ENCODE measurements around the gene GPR155. TPM values are rescaled to one million over a fixed set of nuclear protein-coding genes. Genes with fewer than 3 reads are reported as not detected.

GPR155 gene
- total RNA-seq, 4 donors from 2014 or later = 1.2 to 7.3 (median 3.5) TPM

- TF ChIP-seq EP300 (IDR thresholded peaks at IDR 0.05; ENCODE audit: low read depth) (no peak), CTCF (IDR thresholded peaks at IDR 0.05) (no peak), POLR2A (IDR thresholded peaks at IDR 0.05) (no peak), POLR2AphosphoS5 (IDR thresholded peaks at IDR 0.05) (no peak)
- Histone ChIP-seq H3K4me1 (peaks cover 4 to 12% (median 5%) of the 10 kb centered on the region in 4 donors), H3K27me3 (no peaks in the 10 kb centered on the region), H3K36me3 (peaks cover 0 to 24% (median 8%) of the 10 kb centered on the region in 4 donors), H3K27ac (no peak overlapping the region), H3K9me3 (no peaks in the 10 kb centered on the region), H3K4me3 (no peak overlapping the region)
- intact Hi-C loops (cut with DNase I; ENCODE audit: low total_unique reads) (no loop called here), in situ Hi-C loops (cut with MboI; ENCODE audit: low pct_ligation_motif_present in 1 of 4, low pct_unique_long_range_greater_than_20kb in 1 of 4, low sequenced_read_pairs in 3 of 4) (no loop called here)
- no peak for DNase-seq
These were observed 86.0 kb downstream of the GPR155 start for GRCh38 chr2:174400853-174401252.

- DNase-seq = no peak
- Histone ChIP-seq H3K27ac (no peak overlapping the region), H3K4me1 (peaks cover 11 to 18% (median 12%) of the 10 kb centered on the region in 4 donors), H3K4me3 (no peak overlapping the region), H3K9me3 (no peaks in the 10 kb centered on the region), H3K36me3 (peaks cover 0 to 24% (median 8%) of the 10 kb centered on the region in 4 donors), H3K27me3 (no peaks in the 10 kb centered on the region)
- 67 to 89% methylated on average over 1 of the region's 1 CpG for WGBS, 2 donors (ENCODE audit: low coverage in 1 of 2)
- intact Hi-C loops (cut with DNase I; ENCODE audit: low total_unique reads) (no loop called here), in situ Hi-C loops (cut with MboI; ENCODE audit: low pct_ligation_motif_present in 1 of 4, low pct_unique_long_range_greater_than_20kb in 1 of 4, low sequenced_read_pairs in 3 of 4) (no loop called here)
- no peak for TF ChIP-seq EP300 (IDR thresholded peaks at IDR 0.05; ENCODE audit: low read depth)
These were observed 87.7 kb downstream of the GPR155 start for GRCh38 chr2:174399171-174399570.

- Histone ChIP-seq H3K4me1 (peaks cover 20 to 32% (median 23%) of the 10 kb centered on the region in 4 donors), H3K27me3 (no peaks in the 10 kb centered on the region), H3K36me3 (peaks cover 0 to 24% (median 4%) of the 10 kb centered on the region in 4 donors), H3K9me3 (no peaks in the 10 kb centered on the region), H3K27ac (no peak overlapping the region), H3K4me3 (no peak overlapping the region)
- no peak for TF ChIP-seq EP300 (IDR thresholded peaks at IDR 0.05; ENCODE audit: low read depth)
- no peak for TF ChIP-seq POLR2AphosphoS5 (IDR thresholded peaks at IDR 0.05)
- TF ChIP-seq POLR2A (IDR thresholded peaks at IDR 0.05) = no peak
- TF ChIP-seq CTCF (IDR thresholded peaks at IDR 0.05) = no peak
- 82 to 88% methylated on average over 3 of the region's 3 CpGs for WGBS, 2 donors (ENCODE audit: low coverage in 1 of 2)
- DNase-seq = no peak
- intact Hi-C loops (cut with DNase I; ENCODE audit: low total_unique reads) = no loop called here
- in situ Hi-C loops (cut with MboI; ENCODE audit: low pct_ligation_motif_present in 1 of 4, low pct_unique_long_range_greater_than_20kb in 1 of 4, low sequenced_read_pairs in 3 of 4) = no loop called here
These were observed 89.1 kb downstream of the GPR155 start for GRCh38 chr2:174397773-174398172.

GRCh38 chr2:174395969-174396630, 90.7 kb downstream of the GPR155 start:
- in situ Hi-C loops (cut with MboI; ENCODE audit: low pct_ligation_motif_present in 1 of 4, low pct_unique_long_range_greater_than_20kb in 1 of 4, low sequenced_read_pairs in 3 of 4) = no loop called here
- WGBS, 2 donors (ENCODE audit: low coverage in 1 of 2) = 14% methylated on average over 25 of the region's 27 CpGs; no CpG with 5 or more reads in 1 of the 2 donors
- H3K9me3 ChIP-seq = no peaks in the 10 kb centered on the region
- H3K27ac ChIP-seq = peak overlapping the region; percentile 81 to 90 (median 87)
- H3K4me1 ChIP-seq = peaks cover 20 to 46% (median 25%) of the 10 kb centered on the region in 4 donors
- H3K27me3 ChIP-seq = no peaks in the 10 kb centered on the region
- intact Hi-C loops (cut with DNase I; ENCODE audit: low total_unique reads) = no loop called here
- H3K4me3 ChIP-seq = peak overlapping the region; percentile 68 to 87 (median 70)
- DNase-seq = peak; percentile 18
- TF ChIP-seq POLR2AphosphoS5 (IDR thresholded peaks at IDR 0.05) = no peak
- peaks cover 0 to 13% (median 4%) of the 10 kb centered on the region in 4 donors for H3K36me3 ChIP-seq

- intact Hi-C loops (cut with DNase I; ENCODE audit: low total_unique reads) = no loop called here
- 1% methylated on average over 25 of the region's 35 CpGs; no CpG with 5 or more reads in 1 of the 2 donors for WGBS, 2 donors (ENCODE audit: low coverage in 1 of 2)
These were observed 91.4 kb downstream of the GPR155 start, which contains the start of gene SCRN3 for GRCh38 chr2:174395284-174395968. Gene SCRN3 (plus strand): TSS chr2:174395730. CDS start chr2:174398284, 2,554 bp downstream.

More at GRCh38 chr2:174395284-174395968, 91.4 kb downstream of the GPR155 start, which contains the start of gene SCRN3:
- peaks cover 0 to 6% (median 3%) of the 10 kb centered on the region in 4 donors for H3K36me3 ChIP-seq
- no peak for TF ChIP-seq CTCF (IDR thresholded peaks at IDR 0.05)
- TF ChIP-seq EP300 (IDR thresholded peaks at IDR 0.05; ENCODE audit: low read depth) = peak; percentile 3
- TF ChIP-seq POLR2AphosphoS5 (IDR thresholded peaks at IDR 0.05) = peak; percentile 14 to 59 (median 54)
- TF ChIP-seq POLR2A (IDR thresholded peaks at IDR 0.05) = peak; percentile 33
- peak; percentile 87 for DNase-seq
- no peaks in the 10 kb centered on the region for H3K27me3 ChIP-seq
- no peaks in the 10 kb centered on the region for H3K9me3 ChIP-seq
- H3K27ac ChIP-seq = peak within 1 kb of the TSS; percentile 81 to 90 (median 87)
- peaks cover 20 to 52% (median 30%) of the 10 kb centered on the region in 4 donors for H3K4me1 ChIP-seq
- H3K4me3 ChIP-seq = peak within 1 kb of the TSS; percentile 68 to 87 (median 70)
- in situ Hi-C loops (cut with MboI; ENCODE audit: low pct_ligation_motif_present in 1 of 4, low pct_unique_long_range_greater_than_20kb in 1 of 4, low sequenced_read_pairs in 3 of 4) = no loop called here

All from transverse colon (tissue), 4 donors.